HL-60 (cell line): ENCODE data around the gene ENO1.
"Not testable (repeated sequence)": the region's sequence is repeated elsewhere in the genome, so short reads cannot be mapped to it uniquely, and the experiment has no call there.

ENCODE experiments used
- DNase-seq, 2 experiments: peaks; one replicate each; pipeline ENCODE4 v3.0.0-alpha.2; 2010 to 2020; ENCODE audit warnings: low read depth in 1 of 2, low spot score in 1 of 2
- H3K27ac ChIP-seq: fragments of 250-450 bp; sonication (Bioruptor Pico); replicated peaks from 2 replicates; pipeline ENCODE4 v1.5.1; 2020; ENCODE audit warnings: mild to moderate bottlenecking, moderate library complexity
- H3K27me3 ChIP-seq: fragments of 250-450 bp; sonication (Bioruptor Pico); 2 replicates; pipeline ENCODE4 v1.5.1; 2021; ENCODE audit warnings: mild to moderate bottlenecking, moderate library complexity; ENCODE audit not compliant: insufficient read depth, poor library complexity, severe bottlenecking
- H3K4me3 ChIP-seq: replicated peaks from 2 replicates; pipeline ENCODE4 v1.5.1; 2011; ENCODE audit warnings: mild to moderate bottlenecking, control low read depth, low read length; ENCODE audit not compliant: insufficient read depth
- CTCF ChIP-seq: IDR thresholded peaks from one replicate; pipeline ENCODE4 v1.5.1; 2011; ENCODE audit warnings: low read length, control low read depth, inconsistent platforms; ENCODE audit not compliant: insufficient read depth
- GABPA ChIP-seq: IDR thresholded peaks from 2 replicates; pipeline ENCODE4 v1.6.1; 2012; ENCODE audit warnings: low read depth
- POLR2AphosphoS5 ChIP-seq: IDR thresholded peaks from 2 replicates; pipeline ENCODE4 v1.6.1; 2012; ENCODE audit warnings: low read depth
- REST ChIP-seq: IDR thresholded peaks from 2 replicates; pipeline ENCODE4 v1.6.1; 2012; ENCODE audit warnings: low read depth; ENCODE audit not compliant: insufficient replicate concordance
- SPI1 ChIP-seq: IDR thresholded peaks from 2 replicates; pipeline ENCODE4 v1.6.1; 2012; ENCODE audit warnings: low read depth, mild to moderate bottlenecking, borderline replicate concordance

ENO1 gene

GRCh38 chr1:8903908-8904650 is 25.6 kb upstream of the ENO1 start:
- Histone ChIP-seq H3K27ac (no peak overlapping the region), H3K4me3 (no peak overlapping the region), H3K27me3 (no peaks in the 10 kb centered on the region)
- no peak for DNase-seq
- TF ChIP-seq REST = no peak
- no peak for TF ChIP-seq POLR2AphosphoS5
- no peak for TF ChIP-seq GABPA
- no peak for TF ChIP-seq SPI1
- TF ChIP-seq CTCF = no peak

- Histone ChIP-seq H3K4me3 (no peak overlapping the region), H3K27me3 (no peaks in the 10 kb centered on the region), H3K27ac (no peak overlapping the region)
- DNase-seq = peak; percentile 33 to 71
- TF ChIP-seq POLR2AphosphoS5 (no peak), REST (no peak), GABPA (no peak), SPI1 (no peak), CTCF (no peak)
These were observed 24.9 kb upstream of the ENO1 start for GRCh38 chr1:8903410-8903809.

- H3K27me3 ChIP-seq = no peaks in the 10 kb centered on the region
- H3K27ac ChIP-seq = no peak overlapping the region
- no peak overlapping the region for H3K4me3 ChIP-seq
- no peak for TF ChIP-seq CTCF
- no peak for TF ChIP-seq GABPA
- TF ChIP-seq REST = no peak
- TF ChIP-seq SPI1 = no peak
- TF ChIP-seq POLR2AphosphoS5 = no peak
- DNase-seq = no peak
These were observed 24.3 kb upstream of the ENO1 start for GRCh38 chr1:8902765-8903164.

- H3K27ac ChIP-seq, H3K27me3 ChIP-seq: not testable (repeated sequence)
These were observed 22.2 kb upstream of the ENO1 start for GRCh38 chr1:8900684-8901083.

More at GRCh38 chr1:8900684-8901083, 22.2 kb upstream of the ENO1 start:
- not testable (repeated sequence) for H3K4me3 ChIP-seq, DNase-seq
